Mesendoderm (in vitro differentiated cells): ENCODE measurements around the gene C22orf31.
A peak's percentile ranks its signal among the peaks of the same experiment; 100 is the strongest.
"Not testable (repeated sequence)": the region's sequence is repeated elsewhere in the genome, so short reads cannot be mapped to it uniquely, and the experiment has no call there.

Experiments used
- DNase-seq: peaks from one replicate; pipeline ENCODE4 v3.0.0; 2013
- H2AK5ac ChIP-seq: 2 replicates; pipeline ENCODE4 v1.6.1; 2013; ENCODE audit warnings: low read length, inconsistent platforms
- H2BK120ac ChIP-seq: 2 replicates; pipeline ENCODE4 v1.6.1; 2013; ENCODE audit warnings: low read depth, mild to moderate bottlenecking, low read length, moderate library complexity, mixed read lengths
- H2BK15ac ChIP-seq: replicated peaks from 2 replicates; pipeline ENCODE4 v1.6.1; 2013; ENCODE audit warnings: low read depth, mild to moderate bottlenecking, moderate library complexity
- H2BK5ac ChIP-seq: 2 replicates; pipeline ENCODE4 v1.6.1; 2013; ENCODE audit warnings: low read length, inconsistent platforms
- H3K18ac ChIP-seq: 2 replicates; pipeline ENCODE4 v1.6.1; 2013; ENCODE audit warnings: mild to moderate bottlenecking, low read length, mixed read lengths
- H3K23ac ChIP-seq: one replicate; pipeline ENCODE4 v1.6.1; 2013; ENCODE audit warnings: low read length
- H3K27ac ChIP-seq: 2 replicates; pipeline ENCODE4 v1.5.1; 2013; ENCODE audit warnings: low read depth, mild to moderate bottlenecking, inconsistent platforms, low read length, moderate library complexity
- H3K27me3 ChIP-seq: 2 replicates; pipeline ENCODE4 v1.6.1; 2013; ENCODE audit warnings: low read length, control low read depth, mild to moderate bottlenecking, inconsistent platforms; ENCODE audit not compliant: insufficient read depth, poor library complexity
- H3K36me3 ChIP-seq: 2 replicates; pipeline ENCODE4 v1.6.1; 2013; ENCODE audit warnings: low read length, inconsistent platforms; ENCODE audit not compliant: control insufficient read depth, insufficient read depth
- H3K4ac ChIP-seq: one replicate; pipeline ENCODE4 v1.6.1; 2013; ENCODE audit warnings: low read depth, mild to moderate bottlenecking, low read length, moderate library complexity
- H3K4me1 ChIP-seq: 2 replicates; pipeline ENCODE4 v1.6.1; 2013; ENCODE audit warnings: low read depth, low read length, inconsistent platforms; ENCODE audit not compliant: control insufficient read depth
- H3K4me2 ChIP-seq: 2 replicates; pipeline ENCODE4 v1.6.1; 2013; ENCODE audit warnings: low read length
- H3K4me3 ChIP-seq: 2 replicates; pipeline ENCODE4 v1.5.1; 2013; ENCODE audit warnings: mild to moderate bottlenecking, low read length
- H3K56ac ChIP-seq: one replicate; pipeline ENCODE4 v1.6.1; 2013; ENCODE audit warnings: low read length
- H3K79me1 ChIP-seq: 2 replicates; pipeline ENCODE4 v1.6.1; 2013; ENCODE audit warnings: low read length, inconsistent platforms
- H3K79me2 ChIP-seq: 2 replicates; pipeline ENCODE4 v1.6.1; 2013; ENCODE audit warnings: mild to moderate bottlenecking, low read length; ENCODE audit not compliant: control insufficient read depth, insufficient read depth
- H3K9ac ChIP-seq: 2 replicates; pipeline ENCODE4 v1.6.1; 2013; ENCODE audit warnings: low read length, inconsistent platforms
- H4K5ac ChIP-seq: one replicate; pipeline ENCODE4 v1.6.1; 2013; ENCODE audit warnings: low read length
- H4K8ac ChIP-seq: one replicate; pipeline ENCODE4 v1.6.1; 2013; ENCODE audit warnings: low read depth, mild to moderate bottlenecking, control low read depth, low read length, moderate library complexity
- WGBS: extraction: QIAGEN DNeasy Blood & Tissue Kit; methylation state at CpG from one replicate; pipeline ENCODE4 v1.1.7; 2013; ENCODE audit warnings: low lambda C conversion rate, missing lambda C conversion rate; ENCODE audit not compliant: insufficient coverage; ENCODE audit errors: extremely low coverage; 5-methylcytosine and 5-hydroxymethylcytosine counted together

Gene C22orf31

DNA sequence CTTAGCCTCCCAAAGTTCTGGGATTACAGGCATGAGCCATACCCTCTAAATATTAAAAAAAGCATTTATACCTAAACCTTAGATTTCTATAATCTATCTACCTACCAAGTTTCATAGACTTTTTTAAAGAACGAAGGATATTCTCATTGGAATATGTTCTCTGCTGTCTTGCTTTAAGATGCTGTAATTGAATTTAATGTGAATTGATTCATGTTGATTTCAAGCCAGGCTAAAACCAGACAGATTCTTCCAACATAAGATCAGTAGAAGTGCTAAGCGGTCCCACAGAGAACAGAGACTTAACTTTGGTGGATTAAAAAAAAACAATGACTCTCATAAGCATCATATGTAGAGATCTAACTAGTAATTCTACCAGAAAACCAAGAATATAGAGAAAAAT lies 25.4 kb upstream of the C22orf31 start:
- no peak overlapping the region for H3K56ac ChIP-seq
- H3K23ac ChIP-seq: no peak overlapping the region
- no peak overlapping the region for H3K4me3 ChIP-seq
- no peak overlapping the region for H2BK5ac ChIP-seq
- H2BK15ac ChIP-seq: no peak overlapping the region
- H3K27me3 ChIP-seq: no peaks in the 10 kb centered on the region
- no peak overlapping the region for H3K18ac ChIP-seq
- no peaks in the 10 kb centered on the region for H3K79me2 ChIP-seq
- no peak for DNase-seq
- no peak overlapping the region for H2AK5ac ChIP-seq
- no peaks in the 10 kb centered on the region for H3K79me1 ChIP-seq
- no peak overlapping the region for H3K27ac ChIP-seq
- H4K5ac ChIP-seq: no peak overlapping the region
- no peak overlapping the region for H3K4me2 ChIP-seq
- no peak overlapping the region for H4K8ac ChIP-seq
- no peak overlapping the region for H2BK120ac ChIP-seq
- no peaks in the 10 kb centered on the region for H3K36me3 ChIP-seq
- H3K4ac ChIP-seq: no peak overlapping the region
- H3K9ac ChIP-seq: no peak overlapping the region
- no CpG with 5 or more reads among the region's 2 CpGs for WGBS
- no peaks in the 10 kb centered on the region for H3K4me1 ChIP-seq

DNA sequence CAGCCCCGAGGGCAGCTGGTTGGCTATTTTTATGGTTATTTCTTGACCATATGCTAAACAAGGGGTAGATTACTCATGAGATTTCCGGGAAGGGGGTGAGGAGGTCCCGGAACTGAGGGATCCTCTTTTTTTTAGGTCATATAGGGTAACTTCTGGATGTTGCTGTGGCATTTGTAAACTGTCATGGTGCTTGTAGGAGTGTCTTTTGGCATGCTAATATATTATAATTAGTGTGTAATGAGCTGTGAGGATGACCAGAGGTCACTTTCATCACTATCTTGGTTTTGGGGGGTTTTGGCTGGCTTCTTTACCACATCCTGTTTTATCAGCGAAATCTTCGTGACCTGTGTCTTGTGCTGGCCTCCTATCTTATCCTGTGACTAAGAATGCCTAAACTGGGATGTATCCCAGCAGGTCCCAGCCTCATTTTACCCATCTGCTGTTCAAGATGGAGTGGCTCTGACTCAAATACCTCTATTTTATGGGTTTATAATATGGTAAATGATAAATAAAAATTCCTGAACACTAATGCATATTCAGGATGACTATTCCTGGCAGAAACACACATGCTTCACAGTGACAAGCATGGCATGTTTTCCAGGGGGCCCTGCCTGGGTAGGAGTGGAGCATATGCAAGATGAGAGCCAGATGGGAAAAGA lies 22.4 kb upstream of the C22orf31 start:
- WGBS: no CpG with 5 or more reads among the region's 5 CpGs
- Histone ChIP-seq H3K23ac (no peak overlapping the region), H2AK5ac (no peak overlapping the region), H3K4me1 (no peaks in the 10 kb centered on the region), H3K4ac (no peak overlapping the region), H3K27ac (no peak overlapping the region), H4K8ac (no peak overlapping the region), H3K9ac (no peak overlapping the region), H3K27me3 (no peaks in the 10 kb centered on the region), H3K56ac (no peak overlapping the region), H2BK15ac (no peak overlapping the region), H3K4me2 (no peak overlapping the region), H2BK120ac (no peak overlapping the region), H2BK5ac (no peak overlapping the region), H3K18ac (no peak overlapping the region), H3K4me3 (no peak overlapping the region), H3K79me1 (no peaks in the 10 kb centered on the region), H3K36me3 (no peaks in the 10 kb centered on the region), H4K5ac (no peak overlapping the region), H3K79me2 (no peaks in the 10 kb centered on the region)
- DNase-seq: peak; percentile 42

DNA sequence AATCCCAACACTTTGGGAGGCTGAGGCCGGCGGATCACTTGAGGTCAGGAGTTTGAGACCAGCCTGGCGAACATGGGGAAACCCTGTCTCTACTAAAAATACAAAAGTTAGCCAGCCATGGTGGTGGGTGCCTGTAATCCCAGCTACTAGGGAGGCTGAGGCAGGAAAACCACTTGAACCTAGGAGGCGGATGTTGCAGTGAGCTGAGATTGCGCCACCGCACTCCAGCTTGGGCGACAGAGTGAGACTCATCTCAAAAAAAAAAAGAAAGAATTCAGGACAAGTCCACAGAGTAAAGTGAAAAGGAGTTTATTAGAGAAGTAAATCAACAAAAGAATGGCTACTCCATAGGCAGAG lies 21.9 kb upstream of the C22orf31 start:
- not testable (repeated sequence) for H3K27me3 ChIP-seq, H2BK120ac ChIP-seq, H3K4me2 ChIP-seq, H3K79me2 ChIP-seq, H3K4ac ChIP-seq, H4K5ac ChIP-seq, H3K4me1 ChIP-seq, H2AK5ac ChIP-seq, H3K9ac ChIP-seq, H3K23ac ChIP-seq, H2BK5ac ChIP-seq, DNase-seq, H3K27ac ChIP-seq, H2BK15ac ChIP-seq, H3K36me3 ChIP-seq, H3K56ac ChIP-seq, H3K79me1 ChIP-seq, H4K8ac ChIP-seq, H3K4me3 ChIP-seq, H3K18ac ChIP-seq
- WGBS: no CpG with 5 or more reads among the region's 7 CpGs

DNA sequence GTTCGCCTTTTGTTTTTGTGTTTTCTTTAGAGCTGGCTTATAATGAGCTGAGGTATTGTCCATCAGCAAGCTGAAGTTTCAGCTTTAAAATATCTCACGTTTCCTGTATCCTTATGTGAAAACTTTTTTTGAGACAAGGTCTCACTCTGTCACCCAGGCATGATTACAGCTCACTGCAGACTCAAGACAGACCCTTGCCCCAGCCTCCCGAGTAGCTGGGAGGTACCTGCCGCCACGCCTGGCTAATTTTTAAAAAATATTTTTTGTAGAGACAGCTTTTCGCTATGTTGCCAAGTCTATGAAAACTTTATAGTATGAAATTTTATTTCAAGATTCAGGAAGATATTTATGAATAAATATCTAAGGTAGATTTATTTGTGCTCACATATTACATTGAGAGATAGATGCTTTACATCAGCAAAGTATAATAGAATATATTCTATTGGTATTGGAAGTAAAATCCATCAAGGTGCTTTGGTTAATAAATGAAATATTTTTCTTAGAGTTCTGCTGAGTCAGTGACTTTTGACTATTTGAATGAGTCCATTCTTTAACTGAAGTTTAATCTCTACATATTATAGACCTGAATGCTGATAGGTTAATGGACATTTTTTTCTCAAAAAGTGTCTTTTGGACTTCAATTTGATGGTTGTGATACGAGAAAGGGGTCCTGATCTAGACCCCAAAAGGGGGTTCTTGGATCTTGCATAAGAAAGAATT lies 21.4 kb upstream of the C22orf31 start:
- WGBS: no CpG with 5 or more reads among the region's 7 CpGs
- DNase-seq: no peak
- no peaks in the 10 kb centered on the region for H3K4me1 ChIP-seq
- H2BK5ac ChIP-seq: no peak overlapping the region
- H2BK15ac ChIP-seq: no peak overlapping the region
- H4K8ac ChIP-seq: no peak overlapping the region
- H3K36me3 ChIP-seq: no peaks in the 10 kb centered on the region
- H3K4me3 ChIP-seq: no peak overlapping the region
- no peaks in the 10 kb centered on the region for H3K27me3 ChIP-seq
- no peaks in the 10 kb centered on the region for H3K79me2 ChIP-seq
- H3K4me2 ChIP-seq: no peak overlapping the region
- no peak overlapping the region for H3K56ac ChIP-seq
- H4K5ac ChIP-seq: no peak overlapping the region
- H3K18ac ChIP-seq: no peak overlapping the region
- no peak overlapping the region for H3K9ac ChIP-seq
- no peaks in the 10 kb centered on the region for H3K79me1 ChIP-seq
- H2AK5ac ChIP-seq: no peak overlapping the region
- no peak overlapping the region for H2BK120ac ChIP-seq
- no peak overlapping the region for H3K27ac ChIP-seq
- H3K4ac ChIP-seq: no peak overlapping the region
- H3K23ac ChIP-seq: no peak overlapping the region

DNA sequence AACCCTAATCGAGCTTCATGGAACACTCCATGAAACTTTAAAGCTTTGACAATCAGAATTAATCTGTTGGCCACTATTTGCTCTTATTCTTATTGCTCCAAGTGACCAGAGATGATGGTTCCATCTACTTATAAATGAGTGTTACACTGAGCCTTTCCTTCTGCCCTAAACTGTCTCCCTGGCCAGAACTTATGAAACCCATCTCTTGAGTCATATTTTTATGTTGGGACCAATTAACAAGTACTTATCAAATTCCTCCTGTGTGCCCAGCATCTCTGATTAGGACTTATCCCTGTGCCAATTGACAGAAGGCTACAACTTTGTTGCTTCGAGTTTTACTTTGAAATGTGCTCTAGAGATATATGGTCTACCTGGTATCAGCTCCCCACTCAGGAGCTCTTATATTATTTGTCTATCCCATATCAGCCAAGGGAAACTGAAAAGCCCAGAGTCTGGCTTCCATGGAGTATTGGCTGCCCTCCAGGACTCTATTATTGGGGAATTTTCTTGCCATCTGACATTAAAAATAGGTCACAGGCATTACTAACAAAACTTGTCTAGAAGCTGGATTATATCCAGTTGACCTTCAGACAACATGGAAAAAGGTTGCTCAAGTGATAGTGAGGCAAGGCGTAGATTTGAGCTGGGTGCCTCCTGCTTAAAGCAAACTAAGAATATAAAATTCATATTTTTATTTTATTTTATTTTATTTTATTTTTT lies 20.0 kb upstream of the C22orf31 start:
- Histone ChIP-seq H2BK5ac (no peak overlapping the region), H3K4me3 (no peak overlapping the region), H3K4me1 (no peaks in the 10 kb centered on the region), H3K23ac (no peak overlapping the region), H2BK120ac (no peak overlapping the region), H3K56ac (no peak overlapping the region), H4K8ac (no peak overlapping the region), H2AK5ac (no peak overlapping the region), H4K5ac (no peak overlapping the region), H3K27me3 (no peaks in the 10 kb centered on the region), H3K18ac (no peak overlapping the region), H3K27ac (no peak overlapping the region), H3K4me2 (no peak overlapping the region), H3K79me1 (no peaks in the 10 kb centered on the region), H3K4ac (no peak overlapping the region), H2BK15ac (no peak overlapping the region), H3K36me3 (no peaks in the 10 kb centered on the region), H3K79me2 (no peaks in the 10 kb centered on the region), H3K9ac (no peak overlapping the region)
- DNase-seq: no peak
- no CpG with 5 or more reads among the region's 3 CpGs for WGBS
